Measurements from ENCODE around the gene TUBB4A.
A peak's percentile ranks its signal among the peaks of the same experiment; 100 is the strongest.
"Not testable (repeated sequence)": the region's sequence is repeated elsewhere in the genome, so short reads cannot be mapped to it uniquely, and the experiment has no call there.

The TUBB4A gene

DNA sequence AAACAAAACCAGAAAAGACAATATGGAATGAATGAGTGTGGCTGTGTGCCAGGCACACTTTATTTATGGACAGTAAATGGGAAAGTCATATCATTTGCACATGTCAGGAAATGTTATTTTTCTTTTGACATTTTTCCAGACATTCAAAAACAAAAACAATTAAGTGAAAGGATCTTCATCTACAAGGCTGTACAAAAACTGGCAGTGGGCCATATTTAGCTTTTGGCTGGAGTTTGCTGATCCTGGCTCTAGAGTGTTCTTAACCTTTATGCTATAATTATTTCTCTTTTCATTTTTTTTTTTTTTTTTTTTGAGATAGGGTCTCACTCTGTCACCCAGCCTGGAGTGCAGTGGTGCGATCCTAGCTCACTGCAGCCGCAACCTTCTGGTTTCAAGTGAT lies 22.2 kb upstream of the TUBB4A start:
- DNase-seq (ENCODE audit: low read depth), result no peak

DNA sequence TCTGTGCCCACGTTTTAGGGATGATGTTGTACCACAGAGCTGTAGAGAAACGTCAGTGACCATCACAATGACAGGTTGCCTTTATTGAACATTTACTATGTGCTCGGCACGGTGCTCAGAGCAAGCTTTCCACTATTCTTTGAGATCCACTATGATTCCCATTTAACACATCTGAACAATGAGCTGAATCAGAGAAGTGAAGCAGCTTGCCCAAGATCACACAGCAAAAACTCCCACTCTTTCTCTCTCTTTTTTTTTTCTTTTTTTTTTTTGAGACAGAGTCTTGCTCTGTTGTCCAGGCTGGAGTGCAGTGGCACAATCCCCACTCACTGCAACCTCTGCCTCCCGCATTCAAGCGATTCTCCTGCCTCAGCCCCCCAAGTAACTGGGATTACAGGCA lies 20.6 kb upstream of the TUBB4A start:
- DNase-seq (ENCODE audit: low read depth), result no peak

GRCh38 chr19:6521718-6522646 lies 19.9 kb upstream of the TUBB4A start:
- no peak for DNase-seq (ENCODE audit: low read depth)

DNA sequence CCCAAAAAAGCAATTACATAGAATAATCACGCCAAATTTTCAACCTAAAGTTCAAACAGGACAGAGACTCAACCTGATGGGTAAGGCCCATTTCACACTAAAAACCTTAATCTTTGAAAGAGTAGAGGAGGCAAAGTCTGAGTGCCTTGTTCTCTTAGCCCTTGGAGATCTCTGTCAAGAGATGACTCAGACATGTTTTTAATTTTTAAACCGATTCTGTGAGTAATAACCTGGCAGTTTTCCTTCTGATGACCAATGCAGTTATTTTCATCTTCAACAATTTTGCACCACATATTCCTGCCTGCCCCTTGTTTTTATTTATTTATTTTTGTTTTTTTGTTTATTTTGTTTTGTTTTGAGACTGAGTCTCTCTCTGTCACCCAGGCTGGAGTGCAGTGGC lies 17.2 kb upstream of the TUBB4A start:
- no peak for DNase-seq (ENCODE audit: low read depth)

DNA sequence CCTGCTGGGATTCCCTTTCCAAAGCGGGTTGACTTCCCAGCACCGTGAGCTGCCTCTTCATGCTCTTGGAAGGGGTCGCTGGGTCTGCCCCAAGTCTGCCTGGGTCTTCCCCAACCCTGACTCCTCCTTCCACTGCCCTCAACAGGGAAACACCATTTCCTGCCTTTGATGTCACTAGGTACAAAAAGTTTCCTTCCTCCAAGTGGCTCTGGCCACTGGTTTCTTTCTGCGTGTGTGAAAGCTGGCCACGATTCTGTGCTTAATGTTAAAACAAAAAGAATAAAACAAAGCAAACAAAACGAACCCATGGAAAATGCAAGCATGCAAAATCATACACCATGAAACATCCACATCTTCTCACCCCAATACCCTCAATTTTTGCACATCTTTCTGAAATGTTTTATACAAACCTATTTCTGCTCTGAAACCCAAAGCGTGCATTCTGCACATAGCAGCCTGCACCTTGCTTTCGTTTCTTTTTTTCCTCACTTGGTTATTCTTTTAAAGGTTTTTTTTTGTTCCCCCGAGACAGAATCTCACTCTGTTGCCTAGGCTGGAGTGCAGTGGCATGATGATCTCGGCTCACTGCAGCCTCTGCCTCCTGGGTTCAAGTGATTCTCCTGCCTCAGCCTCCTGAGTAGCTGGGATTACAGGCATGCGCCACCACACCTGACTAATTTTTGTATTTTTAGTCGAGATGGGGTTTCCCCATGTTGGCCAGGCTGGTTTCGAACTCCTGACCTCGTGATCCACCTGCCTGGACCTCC lies 16.2 kb upstream of the TUBB4A start:
- DNase-seq (ENCODE audit: low read depth), result no peak

DNA sequence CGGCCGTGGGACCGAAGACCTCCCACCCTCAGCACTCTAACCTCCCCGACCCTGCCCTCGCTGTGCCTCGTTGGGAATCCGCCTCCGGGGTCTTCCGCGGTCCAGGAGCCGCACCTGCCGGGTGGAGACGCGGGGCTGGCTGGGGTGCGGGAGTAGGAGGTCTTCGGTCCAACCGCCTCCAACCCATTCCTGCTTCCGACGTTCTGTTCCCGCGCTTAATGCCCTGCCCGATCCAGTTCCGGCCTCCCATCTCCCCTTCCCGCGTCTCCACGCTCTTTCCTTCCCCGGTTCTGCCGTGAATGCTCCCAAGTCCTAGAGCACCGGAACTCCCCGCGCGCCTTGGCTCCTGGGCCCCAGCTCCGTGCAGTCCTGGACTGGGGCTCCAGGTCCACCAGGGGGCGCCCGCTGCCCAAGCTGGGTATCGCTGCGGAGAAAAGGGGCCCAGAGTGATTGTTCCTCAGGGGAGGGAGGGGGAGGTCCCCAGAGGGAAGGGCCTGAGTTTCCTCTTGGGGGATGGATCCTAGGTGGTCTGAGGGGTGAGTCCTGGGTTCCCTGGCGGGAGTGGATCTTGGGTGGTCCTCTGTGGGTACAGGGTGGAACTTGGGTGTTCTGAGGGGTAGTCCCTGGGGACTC lies 14.7 kb upstream of the TUBB4A start:
- DNase-seq (ENCODE audit: low read depth), result peak; percentile 94

- DNase-seq (ENCODE audit: low read depth), result peak; percentile 49
Measured at GRCh38 chr19:6516018-6516658, 14.0 kb upstream of the TUBB4A start.

DNA sequence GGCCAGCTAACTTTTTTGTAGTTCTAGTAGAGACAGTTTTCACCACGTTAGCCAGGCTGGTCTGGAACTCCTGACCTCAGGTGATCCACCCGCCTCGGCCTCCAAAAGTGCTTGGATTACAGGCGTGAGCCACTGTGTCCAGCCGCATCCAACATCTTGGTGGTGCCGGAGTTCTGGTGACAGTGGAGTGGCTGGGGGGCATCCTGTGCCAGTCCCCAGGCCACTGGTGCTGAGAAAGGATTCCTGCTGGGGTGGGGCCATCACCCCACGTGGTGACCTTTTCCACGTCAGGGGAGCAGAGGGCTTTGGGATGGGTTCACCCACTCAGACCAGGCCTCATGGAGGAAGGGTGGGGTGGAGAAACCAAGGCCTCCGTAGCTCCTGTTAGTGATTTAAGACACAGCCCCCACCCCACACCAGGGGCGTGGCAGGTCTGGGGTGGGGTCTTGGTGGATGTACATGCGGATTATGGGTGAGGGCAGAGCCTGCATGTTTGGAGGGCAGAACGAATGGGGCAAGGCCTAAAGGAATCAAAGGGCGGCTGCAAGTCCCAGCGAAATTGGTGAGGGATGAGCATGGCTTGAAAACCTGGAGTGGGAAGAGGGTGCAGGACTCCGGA lies 12.9 kb upstream of the TUBB4A start:
- DNase-seq (ENCODE audit: low read depth), result no peak

- no peak for DNase-seq (ENCODE audit: low read depth)
Measured at GRCh38 chr19:6514089-6514488, 12.0 kb upstream of the TUBB4A start.

- DNase-seq (ENCODE audit: low read depth), result no peak
Measured at GRCh38 chr19:6510618-6511017, 8.5 kb upstream of the TUBB4A start.

DNA sequence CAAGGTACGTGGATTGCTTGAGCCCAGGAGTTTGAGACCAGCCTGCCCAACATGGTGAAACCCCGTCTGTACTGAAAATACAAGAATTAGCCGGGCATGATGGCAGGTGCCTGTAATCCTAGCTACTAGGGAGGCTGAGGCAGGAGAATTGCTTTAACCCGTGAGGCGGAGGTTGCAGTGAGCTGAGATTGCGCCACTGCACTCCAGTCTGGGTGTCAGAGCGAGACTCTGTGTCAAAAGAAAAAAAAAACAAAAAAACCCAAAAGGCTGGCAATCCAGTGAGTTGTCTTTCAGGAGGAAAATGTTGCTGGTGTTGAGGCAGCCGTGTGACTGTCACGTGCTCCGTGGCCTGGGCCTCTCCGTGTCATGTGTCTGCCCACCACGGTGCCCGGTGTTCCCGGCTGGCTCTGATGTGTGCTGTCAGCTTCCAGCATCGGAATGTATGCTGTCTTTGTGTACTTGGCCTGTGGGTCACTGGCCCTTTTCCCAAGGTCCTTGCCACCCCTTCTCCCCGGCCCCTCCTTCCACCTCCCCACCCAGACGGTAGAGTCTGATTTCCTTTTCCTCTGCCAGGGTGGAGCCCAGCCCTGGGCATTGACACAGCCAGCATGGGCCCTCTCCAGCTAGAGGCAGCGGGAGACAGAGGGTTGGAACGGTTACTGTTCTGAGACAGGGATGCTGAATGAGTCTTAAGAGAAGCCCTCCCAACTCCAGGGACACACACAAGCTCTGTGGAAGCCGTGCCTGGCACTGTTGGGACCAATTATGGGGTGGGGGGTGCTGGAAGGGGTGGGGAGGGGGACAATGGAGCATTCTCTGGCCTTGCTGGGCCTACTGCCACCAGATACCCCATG lies 7.2 kb upstream of the TUBB4A start:
- no peak for DNase-seq (ENCODE audit: low read depth)

GRCh38 chr19:6508028-6508771 lies 6.1 kb upstream of the TUBB4A start:
- not testable (repeated sequence) for DNase-seq (ENCODE audit: low read depth)

DNA sequence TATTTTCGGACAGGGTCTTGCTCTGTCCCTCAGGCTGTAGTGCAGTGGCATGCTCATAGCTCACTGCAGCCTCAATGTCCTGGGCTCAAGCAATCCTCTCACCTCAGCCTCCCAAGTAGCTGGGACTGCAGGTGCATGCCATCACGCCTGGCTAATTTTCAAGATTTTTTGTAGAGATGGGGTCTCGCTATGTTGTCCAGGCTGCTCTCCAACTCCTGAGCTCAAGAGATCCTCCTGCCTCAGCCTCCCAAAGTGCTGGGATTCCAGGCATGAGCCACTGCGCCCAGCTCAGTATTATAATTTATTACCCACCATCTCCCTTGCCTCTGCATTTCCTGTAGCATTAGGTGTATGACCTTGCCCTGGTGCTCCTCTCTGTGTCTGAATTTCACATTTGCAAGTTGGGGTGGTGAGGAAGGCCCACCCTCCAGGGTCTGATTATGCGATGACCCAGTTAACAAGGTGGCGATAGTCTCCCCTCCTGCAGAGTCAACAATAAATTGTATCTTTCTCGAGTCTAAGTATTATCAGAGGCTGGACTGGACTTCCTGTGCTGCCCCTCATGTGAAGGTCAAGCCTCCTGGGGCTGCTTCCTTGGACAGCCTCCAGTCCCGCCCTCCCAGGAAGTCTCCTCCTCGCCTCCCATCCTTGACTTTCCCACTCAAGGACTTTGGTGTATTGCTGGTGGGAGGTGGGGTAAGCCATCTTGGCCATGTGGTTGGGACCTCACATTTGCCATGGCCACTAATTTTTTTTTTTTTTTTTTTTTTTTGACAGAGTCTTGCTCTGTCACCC lies 1.5 kb upstream of the TUBB4A start:
- no peak for DNase-seq (ENCODE audit: low read depth)

DNA sequence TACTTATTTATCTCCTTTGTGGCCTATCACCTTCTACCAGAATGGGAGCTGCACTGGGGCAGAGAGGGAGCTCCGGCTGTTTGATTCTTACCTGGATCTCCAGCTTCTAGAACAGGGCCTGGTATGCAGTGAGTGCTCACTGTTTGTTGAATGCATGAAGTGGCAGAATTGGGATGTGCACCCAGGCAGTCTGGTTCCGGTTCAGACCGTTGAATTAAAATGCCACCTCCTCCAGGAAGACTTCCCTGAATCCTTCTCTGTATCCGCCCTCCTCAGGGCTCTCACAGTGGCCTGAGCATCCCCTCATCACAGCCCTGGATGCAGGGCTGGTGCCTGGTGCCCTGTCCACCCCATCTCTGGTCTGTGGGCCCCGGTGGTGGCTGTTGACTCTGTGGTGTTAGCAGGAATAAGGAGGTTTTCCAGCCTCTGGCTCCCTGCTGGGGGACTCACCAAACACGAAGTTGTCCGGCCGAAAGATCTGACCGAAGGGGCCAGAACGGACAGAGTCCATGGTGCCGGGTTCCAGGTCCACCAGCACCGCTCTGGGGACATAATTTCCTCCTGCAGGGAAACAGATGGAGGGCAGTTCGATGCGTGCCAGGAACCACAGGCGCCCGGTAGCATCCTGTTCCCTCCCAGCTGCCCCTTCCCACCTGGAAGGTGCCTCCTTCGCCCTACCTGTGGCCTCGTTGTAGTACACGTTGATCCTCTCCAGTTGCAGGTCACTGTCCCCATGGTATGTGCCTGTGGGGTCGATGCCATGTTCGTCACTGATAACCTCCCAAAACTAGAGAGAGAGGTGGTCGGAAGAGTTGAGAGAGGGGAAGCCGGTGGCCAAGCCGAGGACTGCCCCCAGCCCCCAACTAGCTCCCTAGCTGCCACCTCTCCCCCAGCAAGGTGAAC lies 1.0 kb downstream of the TUBB4A start:
- DNase-seq (ENCODE audit: low read depth), result no peak

GRCh38 chr19:6499052-6499790 lies 2.9 kb downstream of the TUBB4A start:
- DNase-seq (ENCODE audit: low read depth), result no peak

- no peak for DNase-seq (ENCODE audit: low read depth)
Measured at GRCh38 chr19:6498294-6499036, 3.6 kb downstream of the TUBB4A start.

DNA sequence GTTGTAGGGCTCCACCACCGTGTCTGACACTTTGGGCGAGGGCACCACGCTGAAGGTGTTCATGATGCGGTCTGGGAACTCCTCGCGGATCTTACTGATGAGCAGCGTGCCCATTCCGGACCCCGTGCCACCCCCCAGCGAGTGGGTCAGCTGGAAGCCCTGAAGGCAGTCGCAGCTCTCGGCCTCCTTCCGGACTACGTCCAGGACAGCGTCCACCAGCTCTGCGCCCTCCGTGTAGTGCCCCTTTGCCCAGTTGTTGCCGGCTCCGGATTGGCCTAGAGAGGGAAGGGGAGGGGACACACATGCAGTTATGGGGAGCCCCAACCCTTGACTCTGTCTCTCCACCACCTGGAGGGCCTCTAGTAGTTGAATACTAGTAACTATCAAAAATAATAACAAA lies 6.2 kb downstream of the TUBB4A start:
- no peak for DNase-seq (ENCODE audit: low read depth)
